ENCODE measurements around the gene KAT2B.

DNA sequence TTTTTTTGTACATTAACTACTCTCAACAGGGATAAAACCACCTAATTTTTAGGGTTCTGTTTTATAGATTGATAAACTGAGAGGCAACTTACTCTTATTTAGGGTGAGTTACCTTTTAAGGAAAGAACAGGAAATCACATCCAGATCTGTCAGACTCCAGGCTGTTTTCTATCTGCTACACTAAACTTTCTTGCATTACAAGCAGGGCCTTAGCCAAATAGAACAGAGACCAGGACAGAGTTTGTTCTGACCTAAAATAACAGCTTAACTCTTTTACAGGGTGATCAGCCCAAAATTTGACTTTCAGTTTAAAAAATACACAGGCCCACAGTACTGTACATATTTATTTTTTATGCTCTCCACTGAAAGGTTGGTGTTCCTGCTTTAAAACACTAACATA lies 107.1 kb downstream of the KAT2B start:
- TF ChIP-seq, protein P1, sequence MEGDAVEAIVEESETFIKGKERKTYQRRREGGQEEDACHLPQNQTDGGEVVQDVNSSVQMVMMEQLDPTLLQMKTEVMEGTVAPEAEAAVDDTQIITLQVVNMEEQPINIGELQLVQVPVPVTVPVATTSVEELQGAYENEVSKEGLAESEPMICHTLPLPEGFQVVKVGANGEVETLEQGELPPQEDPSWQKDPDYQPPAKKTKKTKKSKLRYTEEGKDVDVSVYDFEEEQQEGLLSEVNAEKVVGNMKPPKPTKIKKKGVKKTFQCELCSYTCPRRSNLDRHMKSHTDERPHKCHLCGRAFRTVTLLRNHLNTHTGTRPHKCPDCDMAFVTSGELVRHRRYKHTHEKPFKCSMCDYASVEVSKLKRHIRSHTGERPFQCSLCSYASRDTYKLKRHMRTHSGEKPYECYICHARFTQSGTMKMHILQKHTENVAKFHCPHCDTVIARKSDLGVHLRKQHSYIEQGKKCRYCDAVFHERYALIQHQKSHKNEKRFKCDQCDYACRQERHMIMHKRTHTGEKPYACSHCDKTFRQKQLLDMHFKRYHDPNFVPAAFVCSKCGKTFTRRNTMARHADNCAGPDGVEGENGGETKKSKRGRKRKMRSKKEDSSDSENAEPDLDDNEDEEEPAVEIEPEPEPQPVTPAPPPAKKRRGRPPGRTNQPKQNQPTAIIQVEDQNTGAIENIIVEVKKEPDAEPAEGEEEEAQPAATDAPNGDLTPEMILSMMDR (CRISPR knock-in tag; IDR thresholded peaks at IDR 0.05): no peak
- no peak for TF ChIP-seq CHCHD3 (CRISPR knock-in tag; IDR thresholded peaks at IDR 0.05)
